Ascending aorta (tissue), 2 donors: ENCODE results near the gene LEF1. TPM values are rescaled to one million over a fixed set of nuclear protein-coding genes. Genes with fewer than 3 reads are reported as not detected.
A peak's percentile ranks its signal among the peaks of the same experiment; 100 is the strongest.
"Not testable (repeated sequence)": the region's sequence is repeated elsewhere in the genome, so short reads cannot be mapped to it uniquely, and the experiment has no call there.

ENCODE experiments used
- DNase-seq, 2 donors: peaks; one replicate each; pipeline ENCODE4 v3.0.0-alpha.2; 2019; ENCODE audit warnings: low spot score in 2 of 2
- H3K27ac ChIP-seq, 2 donors: fragments of 200-600 bp; sonication (generic); one replicate each; pipeline ENCODE4 v1.5.1; 2016 to 2017; ENCODE audit warnings: mild to moderate bottlenecking in 1 of 2
- H3K27me3 ChIP-seq: fragments of 200-600 bp; sonication (generic); one replicate; pipeline ENCODE4 v1.5.1; 2017
- H3K36me3 ChIP-seq, 2 donors: fragments of 200-600 bp; sonication (generic); one replicate each; pipeline ENCODE4 v1.5.1; 2016
- H3K4me1 ChIP-seq, 2 donors: fragments of 200-600 bp; sonication (generic); one replicate each; pipeline ENCODE4 v1.5.1; 2016 to 2017; ENCODE audit warnings: mild to moderate bottlenecking in 1 of 2
- H3K4me3 ChIP-seq, 2 donors: fragments of 200-600 bp; sonication (generic); one replicate each; pipeline ENCODE4 v1.5.1; 2016 to 2017; ENCODE audit warnings: mild to moderate bottlenecking in 1 of 2
- H3K9me3 ChIP-seq, 2 donors: fragments of 200-600 bp; sonication (generic); one replicate each; pipeline ENCODE4 v1.5.1; 2016
- intact Hi-C: fragments of 100-400 bp; cut with DNase I; formaldehyde crosslinking; loops from one replicate; pipeline ENCODE4 v1.15.1; 2023
- total RNA-seq: library from RNA; depleted of rRNA; stranded (reverse); fragments of >200 nt; gene quantifications from one replicate; pipeline ENCODE4 v1.1.0, GENCODE V29; 2016
- TF ChIP-seq, protein P1 (sequence below), 3 experiments: fragments of 200-600 bp in 2 of 3; fragments of 450-650 bp in 1 of 3; sonication (generic) in 2 of 3; IDR thresholded peaks; one replicate each; pipeline ENCODE4 v1.5.1; 2016 to 2019; ENCODE audit warnings: antibody characterized with exemption in 3 of 3, mild to moderate bottlenecking in 1 of 3, moderate library complexity in 1 of 3

LEF1 gene
- total RNA-seq, 1 donor from 2014 or later, result not detected

DNA sequence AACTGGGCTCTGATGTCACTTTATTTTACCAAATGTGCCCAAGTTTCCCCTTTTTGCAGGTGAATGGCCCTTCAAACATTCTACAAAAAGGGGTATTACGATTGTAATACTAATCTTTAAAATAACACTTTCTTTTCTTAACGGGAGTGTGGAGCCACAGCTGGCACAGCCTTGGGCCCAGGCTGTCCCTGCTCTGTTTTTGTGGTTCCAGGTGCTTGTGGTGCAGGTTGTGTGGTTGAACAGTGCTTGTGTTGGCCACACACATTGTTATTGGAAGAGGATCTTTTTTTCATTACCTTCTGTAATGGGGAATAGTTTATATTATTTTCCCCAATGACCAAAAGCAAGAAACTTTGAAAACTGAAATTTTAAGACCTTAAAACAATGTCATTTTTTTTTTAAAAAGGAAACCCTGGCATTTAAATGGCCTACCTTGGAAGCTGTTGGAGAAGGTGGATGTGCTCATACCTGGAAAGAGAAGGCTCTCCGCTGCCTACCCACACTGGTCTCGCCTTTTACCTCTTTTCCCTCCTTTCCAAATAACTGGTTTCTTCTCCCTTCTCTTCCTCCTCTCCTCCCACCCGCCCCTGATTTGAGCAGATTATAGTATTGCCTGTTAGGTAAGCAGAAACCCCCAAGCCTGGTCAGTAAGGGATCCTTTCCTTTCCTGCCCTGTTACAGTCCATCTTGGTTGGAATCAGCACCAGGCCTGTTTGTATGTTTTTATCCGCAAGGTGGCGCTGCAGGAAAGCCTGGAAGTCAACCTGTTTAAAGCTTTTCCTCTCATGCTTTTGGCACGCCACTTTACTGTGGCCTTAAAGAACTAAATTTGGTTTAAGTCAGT lies 150.5 kb downstream of the LEF1 start:
- Histone ChIP-seq H3K27me3 (no peaks in the 10 kb centered on the region), H3K4me3 (no peak overlapping the region), H3K27ac (no peak overlapping the region), H3K36me3 (peaks cover 45 to 61% of the 10 kb centered on the region in 2 donors), H3K4me1 (no peaks in the 10 kb centered on the region), H3K9me3 (no peaks in the 10 kb centered on the region)
- DNase-seq, result peak in 1 of 2 donors; percentile 91
- intact Hi-C loops, result loop anchor here (1.0 to 10.0 kb wide), 3 partner anchors 87 to 554 kb away; partner anchors contain the start of gene CYP2U1
- TF ChIP-seq, protein P1, sequence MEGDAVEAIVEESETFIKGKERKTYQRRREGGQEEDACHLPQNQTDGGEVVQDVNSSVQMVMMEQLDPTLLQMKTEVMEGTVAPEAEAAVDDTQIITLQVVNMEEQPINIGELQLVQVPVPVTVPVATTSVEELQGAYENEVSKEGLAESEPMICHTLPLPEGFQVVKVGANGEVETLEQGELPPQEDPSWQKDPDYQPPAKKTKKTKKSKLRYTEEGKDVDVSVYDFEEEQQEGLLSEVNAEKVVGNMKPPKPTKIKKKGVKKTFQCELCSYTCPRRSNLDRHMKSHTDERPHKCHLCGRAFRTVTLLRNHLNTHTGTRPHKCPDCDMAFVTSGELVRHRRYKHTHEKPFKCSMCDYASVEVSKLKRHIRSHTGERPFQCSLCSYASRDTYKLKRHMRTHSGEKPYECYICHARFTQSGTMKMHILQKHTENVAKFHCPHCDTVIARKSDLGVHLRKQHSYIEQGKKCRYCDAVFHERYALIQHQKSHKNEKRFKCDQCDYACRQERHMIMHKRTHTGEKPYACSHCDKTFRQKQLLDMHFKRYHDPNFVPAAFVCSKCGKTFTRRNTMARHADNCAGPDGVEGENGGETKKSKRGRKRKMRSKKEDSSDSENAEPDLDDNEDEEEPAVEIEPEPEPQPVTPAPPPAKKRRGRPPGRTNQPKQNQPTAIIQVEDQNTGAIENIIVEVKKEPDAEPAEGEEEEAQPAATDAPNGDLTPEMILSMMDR (IDR thresholded peaks at IDR 0.05), result peak; percentile 65 to 87 (median 80)

DNA sequence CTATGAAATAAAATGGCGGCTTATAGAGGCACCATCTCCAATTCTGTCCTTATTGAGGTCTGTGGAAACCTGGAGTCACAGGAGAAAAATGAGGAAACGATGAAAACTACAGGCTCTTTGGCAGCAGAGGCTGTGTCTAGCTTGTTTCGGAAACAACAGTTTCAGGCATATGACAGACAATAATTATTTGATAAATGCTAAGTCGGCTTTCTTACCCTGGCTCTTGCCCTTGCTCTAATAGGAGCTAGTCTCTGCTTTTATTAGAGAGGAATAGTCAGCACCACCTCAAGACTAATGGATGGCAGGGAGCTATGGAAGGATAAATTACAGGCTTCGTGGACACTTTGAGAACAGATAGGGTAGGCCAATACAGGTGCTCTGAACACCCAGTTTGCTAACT lies 154.8 kb downstream of the LEF1 start:
- Histone ChIP-seq H3K9me3 (no peaks in the 10 kb centered on the region), H3K27ac (no peak overlapping the region), H3K27me3 (no peaks in the 10 kb centered on the region), H3K36me3 (peaks cover 36 to 56% of the 10 kb centered on the region in 2 donors), H3K4me3 (no peak overlapping the region), H3K4me1 (peaks cover 0 to 4% of the 10 kb centered on the region in 2 donors)
- no peak for DNase-seq
- intact Hi-C loops, result loop anchor here (10.0 kb wide), 1 partner anchor 161 kb away; no protein-coding TSS in a partner anchor
- TF ChIP-seq, protein P1 (IDR thresholded peaks at IDR 0.05), result no peak

DNA sequence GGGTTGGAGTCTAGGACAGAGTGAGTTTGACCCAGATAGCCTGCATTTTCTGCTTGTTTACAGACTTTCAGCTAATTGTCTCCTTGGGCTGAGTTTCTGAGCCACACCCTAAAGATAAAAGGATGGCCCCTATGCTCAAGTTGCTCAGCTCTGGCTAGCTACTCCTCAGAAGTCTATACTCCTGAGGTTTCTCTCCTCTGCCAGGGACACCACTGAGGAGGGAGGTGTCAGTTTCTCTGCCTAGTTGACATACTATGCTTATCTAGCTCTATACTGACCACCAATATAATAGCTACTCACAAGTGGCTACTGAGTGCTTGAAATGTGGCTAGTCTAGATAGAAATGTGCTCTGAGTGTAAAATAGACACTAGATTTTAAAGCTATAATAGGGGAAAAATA lies 155.4 kb downstream of the LEF1 start:
- H3K4me1 ChIP-seq, result peaks cover 0 to 9% of the 10 kb centered on the region in 2 donors
- H3K27me3 ChIP-seq, result no peaks in the 10 kb centered on the region
- H3K27ac ChIP-seq, result no peak overlapping the region
- H3K4me3 ChIP-seq, result no peak overlapping the region
- H3K36me3 ChIP-seq, result peaks cover 36 to 56% of the 10 kb centered on the region in 2 donors
- H3K9me3 ChIP-seq, result no peaks in the 10 kb centered on the region
- no peak for DNase-seq
- intact Hi-C loops, result loop anchor here (10.0 kb wide), 1 partner anchor 161 kb away; no protein-coding TSS in a partner anchor
- TF ChIP-seq, protein P1 (IDR thresholded peaks at IDR 0.05), result no peak

DNA sequence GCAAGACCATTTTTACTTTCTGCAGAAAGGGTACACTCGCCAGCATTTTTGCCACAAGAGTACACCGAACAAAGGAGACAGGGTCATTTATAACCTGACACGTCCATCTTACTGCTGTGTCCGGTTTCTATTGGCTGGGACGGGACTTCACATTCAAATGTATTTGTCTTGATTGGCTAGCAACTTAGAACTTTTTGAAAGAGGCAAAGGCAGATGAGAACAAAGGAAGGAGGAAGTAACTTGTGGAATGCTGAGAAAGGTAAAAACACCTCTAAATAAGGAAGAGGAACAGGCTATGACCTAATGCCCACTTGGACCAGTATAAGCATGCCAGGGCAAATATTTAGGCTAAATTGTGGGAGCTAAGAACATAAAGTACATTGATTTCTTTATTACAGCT lies 156.3 kb downstream of the LEF1 start:
- not testable (repeated sequence) for H3K27me3 ChIP-seq, H3K9me3 ChIP-seq, H3K4me3 ChIP-seq, DNase-seq, H3K27ac ChIP-seq
- H3K4me1 ChIP-seq, result peaks cover 0 to 13% of the 10 kb centered on the region in 2 donors
- intact Hi-C loops, result loop anchor here (10.0 kb wide), 1 partner anchor 162 kb away; no protein-coding TSS in a partner anchor
- H3K36me3 ChIP-seq, result peaks cover 36 to 53% of the 10 kb centered on the region in 2 donors

DNA sequence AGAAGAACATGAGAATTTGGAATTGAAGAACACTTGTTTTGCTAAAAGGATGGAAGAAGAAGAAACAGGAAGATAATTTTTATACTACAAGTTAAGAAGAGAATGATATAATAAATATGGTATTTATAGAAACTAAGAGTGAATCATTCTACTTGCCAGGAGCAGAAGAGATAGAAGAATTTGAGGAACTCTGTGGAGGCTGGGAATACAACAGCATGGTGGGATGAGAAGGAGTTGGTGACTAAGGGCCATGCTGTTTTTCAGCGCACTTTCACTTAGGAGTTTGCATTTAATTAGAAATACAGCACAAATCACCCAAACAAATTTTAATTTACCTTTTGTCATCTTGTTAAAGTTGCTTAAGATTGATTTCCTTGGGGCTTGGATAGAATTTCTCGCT lies 158.6 kb downstream of the LEF1 start:
- no peaks in the 10 kb centered on the region for H3K27me3 ChIP-seq
- H3K27ac ChIP-seq, result no peak overlapping the region
- TF ChIP-seq, protein P1 (IDR thresholded peaks at IDR 0.05), result no peak

DNA sequence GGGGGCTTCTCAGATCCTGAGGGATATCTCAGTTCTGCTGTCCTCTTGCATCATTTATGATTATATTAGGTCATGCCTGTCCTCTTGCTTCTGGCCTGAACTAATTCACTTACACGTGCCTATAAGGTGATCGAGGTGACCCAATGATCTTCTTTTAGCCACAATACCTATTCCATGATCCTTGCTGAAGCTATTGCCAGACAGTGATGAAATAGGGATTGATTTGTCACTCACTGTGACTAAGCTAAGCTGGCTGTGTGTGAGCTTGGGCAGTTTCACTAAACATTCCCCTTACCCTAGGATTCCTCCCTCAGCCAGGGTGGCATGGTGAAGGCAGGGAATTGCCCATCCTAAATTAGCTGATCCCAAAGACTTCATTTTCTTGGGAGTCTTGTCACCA lies 160.0 kb downstream of the LEF1 start:
- H3K9me3 ChIP-seq, result no peaks in the 10 kb centered on the region
- H3K27ac ChIP-seq, result peak overlapping the region in 1 of 2 donors; percentile 39
- TF ChIP-seq, protein P1 (IDR thresholded peaks at IDR 0.05), result no peak
- peaks cover 17 to 21% of the 10 kb centered on the region in 2 donors for H3K36me3 ChIP-seq
- H3K4me3 ChIP-seq, result no peak overlapping the region
- no peaks in the 10 kb centered on the region for H3K27me3 ChIP-seq
- intact Hi-C loops, result loop anchor here (10.0 kb wide), 2 partner anchors 1426 to 1644 kb away; partner anchors contain the start of genes GIMD1 and SEC24B
- peaks cover 0 to 29% of the 10 kb centered on the region in 2 donors for H3K4me1 ChIP-seq
- DNase-seq, result no peak

More for the DNA sequence above, 158.6 kb downstream of the LEF1 start:
- no peak overlapping the region for H3K4me3 ChIP-seq
- intact Hi-C loops, result loop anchor here (10.0 kb wide), 1 partner anchor 165 kb away; no protein-coding TSS in a partner anchor
- H3K9me3 ChIP-seq, result no peaks in the 10 kb centered on the region
- DNase-seq, result no peak
- peaks cover 0 to 19% of the 10 kb centered on the region in 2 donors for H3K4me1 ChIP-seq
- peaks cover 25 to 34% of the 10 kb centered on the region in 2 donors for H3K36me3 ChIP-seq
